Measurements from ENCODE around the gene VPREB3. TPM values are rescaled to one million over a fixed set of nuclear protein-coding genes. Genes with fewer than 3 reads are reported as not detected.
A peak's percentile ranks its signal among the peaks of the same experiment; 100 is the strongest.

VPREB3 gene
- total RNA-seq, 4 donors from 2014 or later, result not detected

DNA sequence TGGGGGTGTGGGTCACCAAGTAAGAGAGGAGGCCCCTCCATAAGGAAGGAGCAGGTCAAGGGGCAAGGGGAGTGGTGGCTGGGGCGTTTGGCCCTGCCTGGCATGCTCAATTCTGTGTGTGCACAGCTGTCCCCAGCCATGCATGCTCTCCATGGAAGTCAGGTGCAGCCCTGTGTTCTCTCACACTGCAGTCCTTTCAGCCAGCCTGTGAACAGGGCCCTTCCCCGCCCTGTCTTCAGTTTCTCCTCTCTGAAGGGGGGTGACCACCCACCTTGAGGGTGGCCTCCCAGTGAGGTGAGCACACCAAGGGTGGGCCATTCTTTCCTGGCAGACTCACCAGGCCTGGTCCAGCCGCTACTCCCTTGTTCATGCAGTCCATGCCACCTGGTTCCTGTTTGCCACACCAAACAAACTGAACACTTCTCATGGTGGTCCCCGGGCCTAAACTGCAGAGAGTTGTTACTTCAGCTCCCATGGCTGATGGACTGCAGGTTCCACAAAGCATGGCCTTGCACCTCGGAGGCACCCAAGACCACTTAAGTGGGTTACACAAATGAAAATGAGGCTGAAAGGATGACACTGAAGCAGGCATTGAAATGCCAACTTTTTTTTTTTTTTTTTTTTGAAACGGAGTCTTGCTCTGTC is 15.2 kb upstream of the VPREB3 start:
- Histone ChIP-seq H3K4me3 (no peak overlapping the region), H3K4me1 (no peaks in the 10 kb centered on the region), H3K27me3 (no peaks in the 10 kb centered on the region), H3K9me3 (no peaks in the 10 kb centered on the region), H3K27ac (no peak overlapping the region), H3K36me3 (no peaks in the 10 kb centered on the region)
- no peak for DNase-seq
- intact Hi-C loops (cut with DNase I; ENCODE audit: low total_unique reads), result loop anchor here (5.0 kb wide), 1 partner anchor 78 kb away; no protein-coding TSS in a partner anchor
- TF ChIP-seq POLR2A (IDR thresholded peaks at IDR 0.05), result no peak
- TF ChIP-seq, protein P1, sequence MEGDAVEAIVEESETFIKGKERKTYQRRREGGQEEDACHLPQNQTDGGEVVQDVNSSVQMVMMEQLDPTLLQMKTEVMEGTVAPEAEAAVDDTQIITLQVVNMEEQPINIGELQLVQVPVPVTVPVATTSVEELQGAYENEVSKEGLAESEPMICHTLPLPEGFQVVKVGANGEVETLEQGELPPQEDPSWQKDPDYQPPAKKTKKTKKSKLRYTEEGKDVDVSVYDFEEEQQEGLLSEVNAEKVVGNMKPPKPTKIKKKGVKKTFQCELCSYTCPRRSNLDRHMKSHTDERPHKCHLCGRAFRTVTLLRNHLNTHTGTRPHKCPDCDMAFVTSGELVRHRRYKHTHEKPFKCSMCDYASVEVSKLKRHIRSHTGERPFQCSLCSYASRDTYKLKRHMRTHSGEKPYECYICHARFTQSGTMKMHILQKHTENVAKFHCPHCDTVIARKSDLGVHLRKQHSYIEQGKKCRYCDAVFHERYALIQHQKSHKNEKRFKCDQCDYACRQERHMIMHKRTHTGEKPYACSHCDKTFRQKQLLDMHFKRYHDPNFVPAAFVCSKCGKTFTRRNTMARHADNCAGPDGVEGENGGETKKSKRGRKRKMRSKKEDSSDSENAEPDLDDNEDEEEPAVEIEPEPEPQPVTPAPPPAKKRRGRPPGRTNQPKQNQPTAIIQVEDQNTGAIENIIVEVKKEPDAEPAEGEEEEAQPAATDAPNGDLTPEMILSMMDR (IDR thresholded peaks at IDR 0.05), result no peak

DNA sequence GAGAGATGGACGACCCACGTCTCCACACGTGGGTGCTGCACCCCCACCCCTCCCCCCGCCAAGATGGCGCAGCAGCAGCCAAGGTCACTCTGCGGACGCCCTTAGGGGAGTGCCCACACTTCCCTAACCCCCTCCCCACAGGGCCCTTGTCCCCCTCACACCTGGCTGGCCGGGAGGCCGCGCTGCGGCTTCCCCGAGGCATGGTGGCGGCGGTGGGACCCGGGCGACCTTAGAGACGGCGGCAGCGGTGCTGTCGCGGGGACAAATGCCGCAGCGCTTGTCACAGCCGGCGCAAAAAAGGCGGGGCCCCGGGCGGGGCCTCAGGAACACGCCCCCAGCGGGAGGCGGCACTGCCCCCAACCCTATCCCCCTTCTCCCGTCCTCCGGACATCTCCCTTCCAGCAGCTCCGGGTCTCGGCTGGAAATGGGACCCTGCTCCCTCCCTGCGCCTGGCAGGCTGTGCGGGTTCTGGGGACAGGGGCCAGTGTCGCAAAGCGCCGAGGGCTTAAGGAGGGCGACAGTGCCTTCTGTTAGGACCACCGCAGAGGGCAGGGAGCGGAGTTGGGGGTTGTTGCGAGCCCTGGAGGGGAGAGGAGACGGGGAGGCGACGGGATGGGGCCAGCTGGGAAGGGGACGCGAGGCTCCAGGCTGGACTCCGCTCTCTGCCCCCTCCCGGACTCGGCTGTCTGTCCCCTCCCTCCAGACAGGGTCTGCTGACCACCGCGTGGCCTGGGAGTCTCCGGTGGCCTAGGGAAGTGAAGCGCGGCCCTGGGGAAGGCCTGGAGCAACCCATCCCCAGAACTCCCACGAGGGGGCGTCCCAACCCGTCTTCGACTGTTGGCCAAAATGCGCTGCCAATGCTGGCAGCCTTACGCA is 13.7 kb upstream of the VPREB3 start, which contains the start of gene CHCHD10:
Gene CHCHD10 (minus strand): TSS at position 300 of the 876 bp plus-strand sequence. CDS start 98 bp downstream, at position 202.
- TF ChIP-seq, protein P1 (IDR thresholded peaks at IDR 0.05), result peak; percentile 74 to 88 (median 82)
- TF ChIP-seq POLR2A (IDR thresholded peaks at IDR 0.05), result peak in 1 of 2 donors; percentile 56
- Histone ChIP-seq H3K27me3 (no peaks in the 10 kb centered on the region), H3K9me3 (no peaks in the 10 kb centered on the region), H3K4me1 (peaks cover 0 to 3% of the 10 kb centered on the region in 2 donors), H3K36me3 (no peaks in the 10 kb centered on the region), H3K4me3 (peak within 1 kb of the TSS; percentile 36 to 44), H3K27ac (peak within 1 kb of the TSS; percentile 43 to 57)
- intact Hi-C loops (cut with DNase I; ENCODE audit: low total_unique reads), result loop anchor here (5.0 kb wide), 1 partner anchor 79 kb away; no protein-coding TSS in a partner anchor
- DNase-seq, result peak; percentile 73 to 78

DNA sequence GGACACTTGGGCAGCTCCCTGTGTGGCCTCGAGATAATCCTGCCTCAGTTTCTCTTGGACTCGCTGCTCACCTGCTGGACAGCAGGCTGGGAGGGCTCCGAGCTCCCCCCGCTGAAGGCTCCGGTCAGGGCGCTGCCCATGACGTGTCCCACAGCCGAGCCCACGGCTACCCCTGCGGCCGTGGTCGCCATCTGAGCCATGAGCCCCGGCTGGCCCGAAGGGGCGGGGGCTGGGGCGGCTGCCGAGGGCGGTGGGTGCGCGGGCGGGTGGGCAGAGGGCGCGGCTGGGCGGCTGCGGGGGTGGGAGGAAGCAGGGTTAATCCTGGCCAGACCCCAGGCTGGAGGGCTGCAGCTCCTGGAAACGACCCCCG is 13.1 kb upstream of the VPREB3 start:
- Histone ChIP-seq H3K9me3 (no peaks in the 10 kb centered on the region), H3K4me3 (peak overlapping the region; percentile 36 to 44), H3K4me1 (peaks cover 0 to 3% of the 10 kb centered on the region in 2 donors), H3K27ac (peak overlapping the region; percentile 43 to 57), H3K27me3 (no peaks in the 10 kb centered on the region), H3K36me3 (no peaks in the 10 kb centered on the region)
- intact Hi-C loops (cut with DNase I; ENCODE audit: low total_unique reads), result loop anchor here (5.0 kb wide), 1 partner anchor 80 kb away; no protein-coding TSS in a partner anchor
- TF ChIP-seq POLR2A (IDR thresholded peaks at IDR 0.05), result no peak
- TF ChIP-seq, protein P1 (IDR thresholded peaks at IDR 0.05), result no peak
- no peak for DNase-seq

DNA sequence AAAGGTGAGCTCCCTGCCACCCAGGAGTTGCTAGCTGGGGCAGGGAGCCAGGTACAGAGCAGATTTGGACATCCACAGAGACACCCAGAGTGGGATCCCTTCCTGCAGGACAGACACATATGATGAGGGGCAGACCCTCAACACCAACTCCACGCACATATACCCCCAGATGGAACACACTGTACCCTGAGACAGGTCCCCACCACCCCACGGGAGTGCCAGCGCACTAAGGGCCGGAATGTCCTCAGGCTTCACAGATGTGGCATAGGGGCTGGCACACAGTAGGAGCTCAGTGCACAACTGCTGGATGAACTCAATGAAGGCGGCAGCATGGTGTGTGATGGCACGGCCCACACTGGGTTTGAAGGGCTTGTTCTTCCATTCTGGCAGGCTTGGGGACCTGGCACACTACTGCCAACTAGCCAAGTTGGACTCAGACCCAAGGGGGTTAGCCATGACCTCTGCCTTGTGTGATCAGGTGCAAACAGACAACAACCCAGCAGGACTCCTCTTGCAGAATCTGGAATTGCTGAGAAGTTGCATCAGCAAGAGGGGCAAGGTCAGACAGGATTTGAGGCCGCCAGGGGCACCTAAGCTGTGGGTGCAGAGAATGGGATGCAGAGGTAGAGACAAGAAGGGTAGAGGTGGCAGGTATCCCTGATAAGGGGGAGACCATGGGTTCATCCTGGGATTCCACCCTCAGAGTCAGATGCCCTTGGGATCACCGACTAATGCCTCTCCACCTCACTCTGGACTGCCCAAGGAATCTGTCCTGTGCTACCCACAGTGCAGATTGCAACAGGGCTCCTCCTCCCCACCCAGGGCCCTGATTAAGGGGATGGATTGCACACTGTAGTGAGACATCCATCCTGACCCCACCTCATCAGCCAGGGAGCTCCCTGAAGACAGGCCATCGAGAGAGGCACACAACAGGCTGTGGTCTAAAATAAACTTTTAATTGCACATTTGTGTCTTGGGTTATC is 11.0 kb upstream of the VPREB3 start:
- intact Hi-C loops (cut with DNase I; ENCODE audit: low total_unique reads), result loop anchor here (5.0 kb wide), 1 partner anchor 82 kb away; no protein-coding TSS in a partner anchor
- no peak overlapping the region for H3K27ac ChIP-seq
- no peaks in the 10 kb centered on the region for H3K9me3 ChIP-seq
- no peaks in the 10 kb centered on the region for H3K27me3 ChIP-seq
- DNase-seq, result no peak
- H3K4me3 ChIP-seq, result no peak overlapping the region
- H3K36me3 ChIP-seq, result no peaks in the 10 kb centered on the region
- H3K4me1 ChIP-seq, result peaks cover 0 to 3% of the 10 kb centered on the region in 2 donors
- no peak for TF ChIP-seq POLR2A (IDR thresholded peaks at IDR 0.05)
- TF ChIP-seq, protein P1 (IDR thresholded peaks at IDR 0.05), result no peak
